HG03025 (cell line): ENCODE data around the gene TBC1D2.
A peak's percentile ranks its signal among the peaks of the same experiment; 100 is the strongest.
"Not testable (repeated sequence)": the region's sequence is repeated elsewhere in the genome, so short reads cannot be mapped to it uniquely, and the experiment has no call there.

Source experiments
- ATAC-seq: cut with Tn5 transposase; IDR thresholded peaks from one replicate; pipeline ENCODE4 v1.9.1; 2021; ENCODE audit warnings: mild to moderate bottlenecking, moderate library complexity; ENCODE audit not compliant: unreplicated experiment, low FRiP score

Gene TBC1D2

GRCh38 chr9:98276907-98277469 lies 21.5 kb upstream of the TBC1D2 start:
- no peak for ATAC-seq

- ATAC-seq, result no peak
Observed at GRCh38 chr9:98275159-98275558, 19.7 kb upstream of the TBC1D2 start.

- no peak for ATAC-seq
Observed at GRCh38 chr9:98272083-98272482, 16.6 kb upstream of the TBC1D2 start.

GRCh38 chr9:98271479-98271878 lies 16.0 kb upstream of the TBC1D2 start:
- ATAC-seq, result no peak

- not testable (repeated sequence) for ATAC-seq
Observed at GRCh38 chr9:98270284-98270683, 14.8 kb upstream of the TBC1D2 start.

GRCh38 chr9:98269652-98270051 lies 14.2 kb upstream of the TBC1D2 start:
- ATAC-seq, result not testable (repeated sequence)

GRCh38 chr9:98267556-98267955 lies 12.1 kb upstream of the TBC1D2 start:
- not testable (repeated sequence) for ATAC-seq

GRCh38 chr9:98264516-98264915 lies 9.1 kb upstream of the TBC1D2 start:
- ATAC-seq, result no peak

GRCh38 chr9:98263482-98264357 lies 8.3 kb upstream of the TBC1D2 start:
- no peak for ATAC-seq

GRCh38 chr9:98263080-98263479 lies 7.6 kb upstream of the TBC1D2 start:
- no peak for ATAC-seq

GRCh38 chr9:98262056-98262455 lies 6.6 kb upstream of the TBC1D2 start:
- ATAC-seq, result no peak

- ATAC-seq, result no peak
Observed at GRCh38 chr9:98260635-98261034, 5.2 kb upstream of the TBC1D2 start.

GRCh38 chr9:98259791-98260190 lies 4.3 kb upstream of the TBC1D2 start:
- ATAC-seq, result no peak

GRCh38 chr9:98256756-98257155 lies 1.3 kb upstream of the TBC1D2 start:
- ATAC-seq, result no peak

- ATAC-seq, result peak; percentile 2
Observed at GRCh38 chr9:98255061-98255577, 330 bp downstream of the TBC1D2 start.

GRCh38 chr9:98254228-98255060 lies 1.0 kb downstream of the TBC1D2 start:
- no peak for ATAC-seq

- ATAC-seq, result no peak
Observed at GRCh38 chr9:98253565-98253964, 1.9 kb downstream of the TBC1D2 start.

GRCh38 chr9:98251551-98251950 lies 3.9 kb downstream of the TBC1D2 start:
- no peak for ATAC-seq

GRCh38 chr9:98249771-98250170 lies 5.7 kb downstream of the TBC1D2 start:
- no peak for ATAC-seq

GRCh38 chr9:98248737-98249474 lies 6.5 kb downstream of the TBC1D2 start:
- no peak for ATAC-seq
